H1 (cell line): Measurements from ENCODE around the gene RPL7A. TPM values are rescaled to one million over a fixed set of nuclear protein-coding genes. Genes with fewer than 3 reads are reported as not detected.
"Not testable (repeated sequence)": the region's sequence is repeated elsewhere in the genome, so short reads cannot be mapped to it uniquely, and the experiment has no call there.

Experiments
- CTCF ChIA-PET: fragments of 300-600 bp; sonication (Branson Sonifier 250); formaldehyde crosslinking; loops from one replicate; lab custom pipeline; 2021; ENCODE audit not compliant: partially characterized antibody; lab: Charles Lee
- POLR2A ChIA-PET: fragments of 300-600 bp; sonication (Branson Sonifier 250); formaldehyde crosslinking; loops from one replicate; lab custom pipeline; 2021; ENCODE audit warnings: inconsistent platforms; ENCODE audit not compliant: partially characterized antibody; lab: Charles Lee
- DNase-seq, 2 experiments: peaks; one replicate each; pipeline versions ENCODE4 v3.0.0 to v3.0.0-alpha.2; 2010 to 2022; ENCODE audit warnings: low spot score in 2 of 2, low read depth in 1 of 2, mixed read lengths in 1 of 2
- FAIRE-seq: peaks from 2 replicates; lab custom pipeline; 2011; peaks lifted over from hg19 to GRCh38; lab: Jason Lieb, UNC
- H2AFZ ChIP-seq: 2 replicates; pipeline ENCODE4 v1.8.1; 2012; ENCODE audit warnings: low read length, inconsistent platforms
- H2AK5ac ChIP-seq: 2 replicates; pipeline ENCODE4 v1.6.1; 2013; ENCODE audit warnings: low read depth, low read length
- H2BK120ac ChIP-seq: replicated peaks from 2 replicates; pipeline ENCODE3; 2013; ENCODE audit warnings: low read depth, low read length, inconsistent platforms
- H2BK12ac ChIP-seq: 2 replicates; pipeline ENCODE4 v1.6.1; 2013; ENCODE audit warnings: low read depth, low read length
- H2BK15ac ChIP-seq: 2 replicates; pipeline ENCODE4 v1.6.1; 2013; ENCODE audit warnings: low read length
- H2BK20ac ChIP-seq: 2 replicates; pipeline ENCODE4 v1.6.1; 2013; ENCODE audit warnings: low read length
- H2BK5ac ChIP-seq: 2 replicates; pipeline ENCODE4 v1.6.1; 2013; ENCODE audit warnings: low read depth, low read length
- H3K14ac ChIP-seq: 2 replicates; pipeline ENCODE4 v1.6.1; 2013; ENCODE audit warnings: inconsistent platforms; ENCODE audit not compliant: insufficient read length
- H3K18ac ChIP-seq: 2 replicates; pipeline ENCODE4 v1.6.1; 2013; ENCODE audit warnings: low read length; ENCODE audit errors: extremely low read depth
- H3K23ac ChIP-seq: 2 replicates; pipeline ENCODE4 v1.6.1; 2013; ENCODE audit warnings: inconsistent platforms; ENCODE audit not compliant: insufficient read length
- H3K23me2 ChIP-seq: 2 replicates; pipeline ENCODE4 v1.6.1; 2013; ENCODE audit warnings: low read depth, low read length
- H3K27ac ChIP-seq: 2 replicates; pipeline ENCODE4 v1.6.1; 2011; ENCODE audit warnings: low read depth, low read length, inconsistent platforms
- H3K27me3 ChIP-seq, 4 experiments: replicated peaks in 1 of 4; 1 replicate in 1 of 4; 2 replicates in 3 of 4; pipeline versions ENCODE4 v1.6.1 to v1.8.1; 2011 to 2013; ENCODE audit warnings: low read length in 3 of 4, mild to moderate bottlenecking in 3 of 4, inconsistent platforms in 2 of 4, mixed read lengths in 2 of 4, moderate library complexity in 1 of 4; ENCODE audit not compliant: control insufficient read depth in 3 of 4, insufficient read depth in 3 of 4; ENCODE audit errors: extremely low read depth in 1 of 4
- H3K36me3 ChIP-seq, 4 experiments: 2 replicates each; pipeline versions ENCODE4 v1.6.1 to v1.8.1; 2011 to 2013; ENCODE audit warnings: mild to moderate bottlenecking in 4 of 4, low read length in 3 of 4, moderate library complexity in 2 of 4, control low read depth in 1 of 4, inconsistent platforms in 1 of 4; ENCODE audit not compliant: insufficient read depth in 4 of 4, control insufficient read depth in 2 of 4
- H3K4ac ChIP-seq: replicated peaks from 2 replicates; pipeline ENCODE3; 2013; ENCODE audit warnings: low read length, low read depth, mixed read lengths, inconsistent platforms; ENCODE audit not compliant: insufficient read length
- H3K4me1 ChIP-seq, 4 experiments: replicated peaks in 1 of 4; 1 replicate in 1 of 4; 2 replicates in 3 of 4; pipeline versions ENCODE4 v1.6.1 to v1.8.1; 2011 to 2013; ENCODE audit warnings: low read length in 3 of 4, inconsistent platforms in 2 of 4, mixed read lengths in 1 of 4; ENCODE audit not compliant: insufficient read depth in 4 of 4, control insufficient read depth in 3 of 4
- H3K4me2 ChIP-seq, 2 experiments: 2 replicates each; pipeline versions ENCODE4 v1.6.1 to v1.8.1; 2011 to 2013; ENCODE audit warnings: low read depth in 2 of 2, low read length in 2 of 2, control low read depth in 1 of 2, inconsistent platforms in 1 of 2, mild to moderate bottlenecking in 1 of 2; ENCODE audit not compliant: insufficient read depth in 1 of 2
- H3K4me3 ChIP-seq, 4 experiments: fragments of 200-600, 300-600 bp in 1 of 4; sonication (generic), shearing (Covaris generic), sonication (Bioruptor Twin) in 1 of 4; 2 replicates each; pipeline versions ENCODE4 v1.5.1 to v1.8.1; 2011 to 2016; ENCODE audit warnings: low read length in 4 of 4, low read depth in 3 of 4, control low read depth in 2 of 4, inconsistent platforms in 2 of 4, mild to moderate bottlenecking in 2 of 4, mixed read lengths in 1 of 4, moderate library complexity in 1 of 4; ENCODE audit not compliant: insufficient read depth in 2 of 4; ENCODE audit errors: extremely low read depth in 1 of 4
- H3K56ac ChIP-seq: replicated peaks from 2 replicates; pipeline ENCODE3; 2013; ENCODE audit warnings: low read depth, mild to moderate bottlenecking, mixed read lengths, low read length, inconsistent platforms; ENCODE audit not compliant: insufficient read length
- H3K79me1 ChIP-seq: 2 replicates; pipeline ENCODE4 v1.6.1; 2013; ENCODE audit warnings: low read depth, low read length, control low read depth
- H3K79me2 ChIP-seq, 2 experiments: 2 replicates each; pipeline versions ENCODE4 v1.6.1 to v1.8.1; 2012 to 2013; ENCODE audit warnings: low read length in 2 of 2, mild to moderate bottlenecking in 2 of 2, inconsistent platforms in 1 of 2; ENCODE audit not compliant: insufficient read depth in 2 of 2, control insufficient read depth in 1 of 2
- H3K9ac ChIP-seq, 4 experiments: replicated peaks in 1 of 4; 1 replicate in 1 of 4; 2 replicates in 3 of 4; pipeline versions ENCODE4 v1.6.1 to v1.8.1; 2011 to 2013; ENCODE audit warnings: low read depth in 3 of 4, low read length in 3 of 4, control low read depth in 2 of 4, mild to moderate bottlenecking in 2 of 4, moderate library complexity in 2 of 4, inconsistent platforms in 1 of 4; ENCODE audit errors: extremely low read depth in 1 of 4
- H3K9me3 ChIP-seq, 2 experiments: 2 replicates each; pipeline versions ENCODE4 v1.6.1 to v1.8.1; 2012 to 2013; ENCODE audit warnings: mild to moderate bottlenecking in 2 of 2, moderate library complexity in 2 of 2, control low read depth in 1 of 2, inconsistent platforms in 1 of 2, low read depth in 1 of 2, low read length in 1 of 2, mixed read lengths in 1 of 2; ENCODE audit not compliant: insufficient read depth in 2 of 2
- H4K20me1 ChIP-seq, 2 experiments: replicated peaks in 1 of 2; 2 replicates each; pipeline versions ENCODE3 to v1.8.1; 2011 to 2013; ENCODE audit warnings: inconsistent platforms in 2 of 2, low read length in 2 of 2, mild to moderate bottlenecking in 1 of 2; ENCODE audit not compliant: insufficient read depth in 2 of 2, control insufficient read depth in 1 of 2
- H4K5ac ChIP-seq: 2 replicates; pipeline ENCODE4 v1.6.1; 2013; ENCODE audit warnings: low read length, low read depth, mixed read lengths, inconsistent platforms; ENCODE audit not compliant: insufficient read length
- H4K8ac ChIP-seq: 2 replicates; pipeline ENCODE4 v1.8.0; 2013; ENCODE audit warnings: mild to moderate bottlenecking, moderate library complexity, low read length, inconsistent platforms; ENCODE audit not compliant: insufficient read depth; ENCODE audit errors: extremely low read depth
- H4K91ac ChIP-seq: replicated peaks from 2 replicates; pipeline ENCODE3; 2013; ENCODE audit warnings: low read length, mixed read lengths, inconsistent platforms; ENCODE audit not compliant: insufficient read length
- FOSL1 ChIP-seq: IDR thresholded peaks from 2 replicates; pipeline ENCODE4 v1.6.1; 2011; ENCODE audit warnings: mild to moderate bottlenecking, low read depth, low read length, moderate library complexity; ENCODE audit not compliant: insufficient read depth
- PHF8 ChIP-seq: fragments of 200-600 bp; sonication (generic); conservative IDR thresholded peaks from 2 replicates; pipeline ENCODE4 v1.7.1; 2012; ENCODE audit warnings: low read depth, mild to moderate bottlenecking, inconsistent platforms, low read length, moderate library complexity
- POLR2AphosphoS5 ChIP-seq: IDR thresholded peaks from 2 replicates; pipeline ENCODE4 v1.6.1; 2011; ENCODE audit warnings: low read depth, low read length
- WGBS, 2 experiments: shearing (Covaris generic) in 1 of 2; methylation state at CpG; one replicate each; pipeline versions ENCODE4 v1.1.6 to v1.1.7; 2013 to 2015; ENCODE audit warnings: low lambda C conversion rate in 2 of 2, mixed read lengths in 2 of 2, inconsistent platforms in 1 of 2, low coverage in 1 of 2, missing lambda C conversion rate in 1 of 2; ENCODE audit not compliant: insufficient replicate concordance in 2 of 2, insufficient coverage in 1 of 2, insufficient read length in 1 of 2; ENCODE audit errors: extremely low coverage in 1 of 2, missing lambda C conversion rate in 1 of 2; 5-methylcytosine and 5-hydroxymethylcytosine counted together
- polyA plus RNA-seq, 7 experiments: library from polyadenylated mRNA; depleted of rRNA in 3 of 7; stranded (reverse) in 5 of 7; unstranded in 2 of 7; fragments of >200 nt in 5 of 7; fragments of 200-250 nt in 2 of 7; gene quantifications; 1 replicate in 5 of 7; 2 replicates in 1 of 7; 4 replicates in 1 of 7; pipeline versions ENCODE4 v1.2.1 to v1.2.3, GENCODE V29; 2011 to 2013; ENCODE audit warnings: missing spikeins in 2 of 7, mixed read lengths in 2 of 7
- total RNA-seq: library from RNA; stranded (reverse); fragmentation: NEBNext Ultra II Directional; extraction: Animal tissue kit (Norgen Biotek cat#: 25700); gene quantifications from 2 replicates; pipeline ENCODE4 v1.2.1, GENCODE V29; 2021

RPL7A gene
- total and polyA plus RNA-seq, 2 of the 8 experiments (the other 6 are each of a cell fraction or from before 2014, with no cell fraction given), result 2,578 to 2,783 TPM

- no peak for TF ChIP-seq FOSL1
- TF ChIP-seq PHF8, result no peak
- TF ChIP-seq POLR2AphosphoS5, result no peak
Measured at GRCh38 chr9:133323991-133324703, 23.9 kb upstream of the RPL7A start (continued).

- 86% methylated on average over 6 of the region's 6 CpGs; no CpG with 5 or more reads in 1 of the 2 experiments for WGBS, 2 experiments
- H3K27ac ChIP-seq, H2BK20ac ChIP-seq, DNase-seq, H4K91ac ChIP-seq, H3K14ac ChIP-seq, H3K4me2 ChIP-seq, H3K27me3 ChIP-seq, H4K8ac ChIP-seq, H2BK120ac ChIP-seq, H3K18ac ChIP-seq, H3K4me1 ChIP-seq, H2BK5ac ChIP-seq, H4K5ac ChIP-seq, POLR2A ChIA-PET, H3K4ac ChIP-seq, H3K9ac ChIP-seq, H3K56ac ChIP-seq, H3K23ac ChIP-seq, H2BK12ac ChIP-seq, H3K79me2 ChIP-seq, H3K4me3 ChIP-seq, H2AFZ ChIP-seq, H3K23me2 ChIP-seq, H3K79me1 ChIP-seq, H2BK15ac ChIP-seq, H4K20me1 ChIP-seq, FAIRE-seq, H2AK5ac ChIP-seq: not testable (repeated sequence)
- Histone ChIP-seq H3K36me3 (peaks cover 4 to 18% (median 14%) of the 10 kb centered on the region in 4 experiments), H3K9me3 (peaks cover 10 to 16% of the 10 kb centered on the region in 2 experiments)
- CTCF ChIA-PET, result interaction anchor here (1.3 to 4.2 kb wide), 3 partner anchors 88 to 141 kb away, joined by 5 to 25 read pairs (median 6); no protein-coding TSS in a partner anchor
Measured at GRCh38 chr9:133327021-133327420, 21.0 kb upstream of the RPL7A start.
